ENCODE data around the gene NOTCH2. TPM values are rescaled to one million over a fixed set of nuclear protein-coding genes. Genes with fewer than 3 reads are reported as not detected.

NOTCH2 gene
- total RNA-seq, 1 donor from 2014 or later: 75.6 TPM

DNA sequence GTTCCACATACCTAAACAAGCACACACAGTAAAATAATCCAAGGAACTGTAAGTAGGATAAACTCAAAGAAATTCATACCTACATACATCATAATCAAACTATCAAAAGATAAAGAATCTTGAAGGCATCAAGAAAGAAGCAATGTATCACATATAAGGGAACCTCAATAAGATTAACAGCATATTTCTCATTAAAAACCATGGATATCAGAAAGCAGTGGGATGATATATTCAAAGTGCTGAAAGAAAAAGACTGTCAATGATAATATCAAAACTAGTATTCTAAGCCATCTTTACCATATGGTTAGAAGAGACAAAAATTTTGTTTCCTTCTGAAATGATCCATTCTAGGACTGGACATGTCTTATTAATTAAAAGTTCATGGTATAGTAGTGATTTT lies 136.1 kb downstream of the NOTCH2 start:
- no peak for DNase-seq (ENCODE audit: extremely low spot score in 2 of 2)
- TF ChIP-seq POLR2AphosphoS5 (IDR thresholded peaks at IDR 0.05; ENCODE audit: insufficient read depth in 1 of 2, low read depth in 1 of 2) (no peak), CTCF (IDR thresholded peaks at IDR 0.05) (no peak), POLR2A (IDR thresholded peaks at IDR 0.05) (no peak)
- no peak overlapping the region for H3K4me3 ChIP-seq
- intact Hi-C loops (cut with DNase I): no loop called here
- peaks cover 0 to 72% of the 10 kb centered on the region in 2 donors for H3K36me3 ChIP-seq
- no peak overlapping the region for H3K27ac ChIP-seq
- no peaks in the 10 kb centered on the region for H3K4me1 ChIP-seq
- no peaks in the 10 kb centered on the region for H3K27me3 ChIP-seq
- no peaks in the 10 kb centered on the region for H3K9me3 ChIP-seq

- Histone ChIP-seq H3K27me3 (no peaks in the 10 kb centered on the region), H3K4me1 (no peaks in the 10 kb centered on the region), H3K27ac (no peak overlapping the region), H3K4me3 (no peak overlapping the region), H3K36me3 (peaks cover 0 to 68% of the 10 kb centered on the region in 2 donors), H3K9me3 (no peaks in the 10 kb centered on the region)
- no peak for TF ChIP-seq POLR2AphosphoS5 (IDR thresholded peaks at IDR 0.05; ENCODE audit: insufficient read depth in 1 of 2, low read depth in 1 of 2)
- no peak for TF ChIP-seq POLR2A (IDR thresholded peaks at IDR 0.05)
- no peak for TF ChIP-seq CTCF (IDR thresholded peaks at IDR 0.05)
- DNase-seq (ENCODE audit: extremely low spot score in 2 of 2): no peak
- intact Hi-C loops (cut with DNase I): no loop called here
Measured at GRCh38 chr1:119929643-119930315, 139.7 kb downstream of the NOTCH2 start.

DNA sequence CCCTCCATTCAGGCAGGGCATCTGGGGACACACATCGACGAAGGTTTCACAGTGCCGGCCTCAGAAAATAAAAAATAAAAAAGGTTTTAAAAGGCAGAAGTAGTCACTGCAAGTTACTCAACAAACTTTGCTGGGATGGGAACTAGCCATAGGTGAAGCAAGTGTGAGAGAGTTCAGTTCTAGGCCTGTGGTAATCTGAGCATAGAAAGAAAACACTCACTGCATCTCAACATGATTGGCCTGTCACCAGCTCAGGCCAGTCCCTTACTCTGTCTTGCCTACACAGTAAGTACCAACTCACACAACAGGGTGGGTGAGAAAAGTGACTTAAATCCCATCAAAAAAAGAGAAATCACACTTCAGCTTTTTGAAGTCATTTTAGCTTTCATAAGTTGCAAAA lies 142.9 kb downstream of the NOTCH2 start:
- no peaks in the 10 kb centered on the region for H3K9me3 ChIP-seq
- no peak for DNase-seq (ENCODE audit: extremely low spot score in 2 of 2)
- no peaks in the 10 kb centered on the region for H3K4me1 ChIP-seq
- peaks cover 0 to 70% of the 10 kb centered on the region in 2 donors for H3K36me3 ChIP-seq
- H3K27ac ChIP-seq: no peak overlapping the region
- H3K27me3 ChIP-seq: no peaks in the 10 kb centered on the region
- H3K4me3 ChIP-seq: no peak overlapping the region
- TF ChIP-seq POLR2AphosphoS5 (IDR thresholded peaks at IDR 0.05; ENCODE audit: insufficient read depth in 1 of 2, low read depth in 1 of 2): no peak
- TF ChIP-seq POLR2A (IDR thresholded peaks at IDR 0.05): no peak
- no peak for TF ChIP-seq CTCF (IDR thresholded peaks at IDR 0.05)
- intact Hi-C loops (cut with DNase I): no loop called here

GRCh38 chr1:119924948-119925898 lies 144.2 kb downstream of the NOTCH2 start:
- Histone ChIP-seq H3K4me1 (no peaks in the 10 kb centered on the region), H3K9me3 (no peaks in the 10 kb centered on the region), H3K27ac (no peak overlapping the region), H3K36me3 (peaks cover 0 to 83% of the 10 kb centered on the region in 2 donors), H3K27me3 (no peaks in the 10 kb centered on the region), H3K4me3 (no peak overlapping the region)
- no peak for TF ChIP-seq POLR2AphosphoS5 (IDR thresholded peaks at IDR 0.05; ENCODE audit: insufficient read depth in 1 of 2, low read depth in 1 of 2)
- TF ChIP-seq CTCF (IDR thresholded peaks at IDR 0.05): no peak
- TF ChIP-seq POLR2A (IDR thresholded peaks at IDR 0.05): no peak
- intact Hi-C loops (cut with DNase I): no loop called here
- DNase-seq (ENCODE audit: extremely low spot score in 2 of 2): no peak

Measured in vagina (tissue), 2 donors.